ENCODE results near the gene NR6A1.

Gene NR6A1

DNA sequence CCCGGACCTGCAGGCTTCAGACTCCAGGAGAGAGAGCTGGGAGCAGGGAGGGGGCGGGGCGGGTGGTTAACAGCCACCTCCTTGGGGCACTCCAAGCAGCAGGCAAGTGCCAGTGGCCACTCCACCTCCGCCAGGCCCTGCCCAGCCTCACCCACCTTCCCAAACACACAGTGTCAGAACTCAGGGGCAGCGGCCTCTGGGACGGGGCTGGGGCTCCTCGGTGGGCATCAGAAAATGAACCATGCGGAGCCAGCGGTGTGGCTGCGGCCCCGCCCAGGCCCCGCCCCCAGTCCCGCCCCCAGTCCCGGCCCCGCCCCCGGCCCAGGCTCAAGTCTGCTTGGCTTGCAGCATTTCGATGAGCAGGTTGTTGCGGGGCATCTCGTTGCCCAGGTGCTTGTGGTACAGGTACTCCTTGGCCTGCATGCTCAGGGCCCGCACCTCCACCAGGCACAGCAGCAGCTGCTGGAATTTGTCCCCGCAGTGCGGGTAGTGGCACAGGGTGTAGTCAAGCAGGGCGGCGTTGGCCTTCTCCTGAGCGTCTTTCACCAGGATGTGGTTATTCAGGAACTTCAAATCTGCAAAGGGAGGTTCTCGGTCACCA lies 288.6 kb downstream of the NR6A1 start:
- no peak for DNase-seq

- no peak for DNase-seq
Observed at GRCh38 chr9:124481115-124481514, 290.0 kb downstream of the NR6A1 start.

- DNase-seq = no peak
Observed at GRCh38 chr9:124480621-124480981, 290.5 kb downstream of the NR6A1 start.

GRCh38 chr9:124479947-124480620 lies 291.0 kb downstream of the NR6A1 start:
- no peak for DNase-seq

GRCh38 chr9:124479371-124479770 lies 291.7 kb downstream of the NR6A1 start:
- no peak for DNase-seq

- no peak for DNase-seq
Observed at GRCh38 chr9:124478354-124478753, 292.8 kb downstream of the NR6A1 start.

DNA sequence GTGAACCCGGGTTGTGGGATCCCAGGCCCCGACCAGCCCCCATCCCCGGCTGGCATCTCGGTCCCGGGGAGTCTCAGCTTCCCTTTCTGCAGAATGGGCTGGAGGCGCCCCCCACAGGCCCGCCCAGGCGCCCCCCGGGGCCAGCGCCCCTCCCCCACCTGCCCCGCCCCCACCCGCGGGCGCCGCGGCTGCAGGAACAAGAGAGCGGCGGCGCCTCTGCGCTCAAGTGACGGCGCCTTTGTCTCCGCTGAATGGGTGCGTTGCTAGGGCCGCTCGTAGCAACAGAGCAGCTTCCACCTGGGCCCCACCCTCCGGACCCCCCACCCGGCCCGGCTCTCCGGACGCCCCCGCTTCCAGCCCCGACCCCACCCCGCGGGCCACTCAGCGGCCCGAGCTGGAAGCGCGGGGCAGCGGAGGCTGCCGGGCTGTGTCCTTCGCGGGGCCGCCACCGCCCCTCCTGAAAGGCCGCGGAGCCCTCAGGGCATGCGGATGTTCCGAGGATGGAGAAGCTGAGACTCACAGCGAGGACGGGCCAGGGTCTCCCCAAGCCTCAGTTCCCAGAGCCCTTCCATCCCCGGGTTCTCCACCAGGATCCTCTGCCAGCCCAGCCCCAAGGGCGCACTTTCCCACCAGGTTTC lies 293.3 kb downstream of the NR6A1 start:
- DNase-seq = no peak

GRCh38 chr9:124477211-124477647 lies 293.9 kb downstream of the NR6A1 start:
- no peak for DNase-seq

DNA sequence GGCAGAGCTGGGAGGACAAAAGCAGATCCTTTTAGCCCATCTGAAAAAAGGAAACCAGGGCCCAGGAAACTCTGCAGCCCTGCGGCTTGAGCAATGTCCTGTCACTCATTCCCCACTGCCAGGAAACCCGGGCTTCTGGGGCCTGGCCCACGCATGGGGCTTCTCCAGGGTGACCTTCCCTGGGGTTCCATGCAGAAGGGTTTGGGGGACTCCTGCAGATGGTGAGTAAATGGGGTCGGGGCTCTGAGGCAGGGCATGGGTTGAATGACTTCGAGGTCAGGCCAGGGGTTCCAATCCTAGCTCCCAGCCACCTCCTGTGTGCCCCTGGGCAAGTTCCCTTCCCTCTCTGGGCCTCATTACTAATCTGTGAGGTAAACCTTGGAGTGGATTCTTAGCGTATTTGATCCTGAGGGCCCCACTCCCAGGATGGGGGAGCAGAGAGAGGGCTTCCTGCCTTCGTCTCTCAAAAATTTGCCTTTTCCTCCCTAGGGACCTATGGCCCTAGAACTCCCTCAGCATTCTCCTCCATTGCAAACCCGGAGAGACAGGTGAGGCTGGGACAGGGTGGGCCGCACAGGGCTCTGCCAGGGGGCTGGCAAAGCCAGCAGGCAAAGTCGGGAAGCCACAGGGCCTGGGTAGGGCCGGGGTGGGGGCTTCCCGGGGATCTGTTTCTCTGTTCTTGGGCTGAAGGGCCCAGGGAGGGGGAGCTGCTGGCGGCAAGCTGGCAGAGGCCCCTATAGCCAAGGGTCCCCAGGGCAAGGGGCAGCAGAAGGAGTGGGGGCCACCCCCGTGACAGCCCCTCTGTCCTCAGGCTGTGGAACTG lies 295.0 kb downstream of the NR6A1 start:
- DNase-seq = no peak

GRCh38 chr9:124475158-124475867 lies 295.8 kb downstream of the NR6A1 start:
- no peak for DNase-seq

- DNase-seq = no peak
Observed at GRCh38 chr9:124474151-124474550, 297.0 kb downstream of the NR6A1 start.

- no peak for DNase-seq
Observed at GRCh38 chr9:124473310-124473709, 297.8 kb downstream of the NR6A1 start.

GRCh38 chr9:124472770-124473169 lies 298.3 kb downstream of the NR6A1 start:
- DNase-seq = no peak

DNA sequence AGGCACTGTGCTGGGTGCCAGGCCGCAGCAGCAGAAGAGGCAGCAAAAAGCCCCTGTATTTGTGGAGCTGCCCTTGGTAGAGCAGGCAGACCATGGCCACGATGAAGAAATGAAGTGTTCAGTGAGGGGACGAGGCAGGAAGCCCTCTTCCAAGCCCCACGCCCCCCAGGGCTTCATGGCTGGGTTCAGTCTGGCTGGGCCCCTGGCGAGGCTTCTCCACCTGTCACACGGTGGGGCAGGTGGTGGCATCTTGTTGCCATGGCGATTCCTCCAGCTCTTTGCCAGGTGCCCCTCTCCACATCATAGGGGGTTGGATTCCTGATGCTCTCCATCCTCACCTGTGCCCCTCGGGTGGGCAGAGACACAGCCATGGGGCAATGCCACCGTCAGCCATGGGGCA lies 299.4 kb downstream of the NR6A1 start:
- no peak for DNase-seq

DNA sequence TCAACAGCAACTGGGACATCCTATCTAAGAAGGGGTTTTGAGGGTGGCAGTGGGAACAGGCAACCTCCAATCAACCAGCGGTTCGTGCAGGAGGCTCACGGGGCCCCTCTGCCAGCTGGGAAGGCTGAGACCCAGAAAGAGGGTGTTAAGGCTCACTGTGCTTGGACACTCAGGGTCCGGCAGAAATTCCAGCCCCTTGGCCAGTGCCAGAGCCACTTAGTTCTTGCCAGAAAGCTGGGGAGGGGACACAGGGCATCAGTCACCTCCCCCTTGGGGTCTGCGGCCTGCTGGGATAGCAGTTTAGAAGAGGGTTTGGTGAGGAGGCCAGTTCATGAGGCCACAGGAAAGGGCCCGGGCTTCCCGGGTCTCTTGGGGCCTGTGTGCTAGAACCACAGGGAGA lies 300.4 kb downstream of the NR6A1 start:
- no peak for DNase-seq

GRCh38 chr9:124470306-124470705 lies 300.8 kb downstream of the NR6A1 start:
- DNase-seq = no peak

DNA sequence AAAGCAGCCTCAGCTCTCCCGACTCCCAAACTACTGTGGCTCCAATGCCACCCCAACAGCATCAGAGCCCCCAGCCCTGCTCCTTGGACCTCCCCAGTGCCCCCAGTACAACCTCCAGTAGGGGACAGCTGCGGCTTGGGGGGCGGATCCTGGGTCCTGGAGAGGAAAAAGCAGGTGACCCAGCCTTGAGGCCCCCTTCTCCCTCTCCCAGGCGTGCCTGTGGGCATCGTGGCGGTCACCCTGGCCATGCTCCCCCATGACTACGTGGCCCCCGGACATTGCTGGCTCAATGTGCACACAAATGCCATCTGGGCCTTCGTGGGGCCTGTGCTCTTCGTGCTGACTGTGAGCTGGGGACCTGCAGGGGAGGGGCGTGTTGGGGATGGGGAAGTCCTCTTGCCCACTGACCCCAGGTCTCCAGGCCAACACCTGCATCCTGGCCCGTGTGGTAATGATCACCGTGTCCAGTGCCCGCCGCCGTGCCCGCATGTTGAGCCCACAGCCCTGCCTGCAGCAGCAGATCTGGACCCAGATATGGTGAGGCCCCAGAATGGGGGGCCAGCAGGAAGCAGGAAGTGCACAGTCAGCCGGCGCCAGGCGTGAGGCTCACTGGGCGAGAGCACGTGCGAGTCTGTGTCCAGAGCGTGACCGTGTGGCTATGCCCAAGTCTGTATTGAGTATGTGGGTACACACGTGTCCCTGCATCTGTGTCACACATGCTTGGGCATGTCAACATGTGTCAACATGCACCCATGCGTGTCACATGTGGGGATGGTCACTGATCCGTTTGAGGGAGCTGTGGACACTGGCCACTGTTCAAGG lies 301.9 kb downstream of the NR6A1 start:
- DNase-seq = no peak

GRCh38 chr9:124468061-124468740 lies 302.9 kb downstream of the NR6A1 start:
- DNase-seq = no peak

GRCh38 chr9:124467410-124468060 lies 303.6 kb downstream of the NR6A1 start:
- DNase-seq = no peak

Data from effector CD4-positive, alpha-beta T cell (primary cell).